ENCODE results near the gene SLC39A10.

- no peak for TF ChIP-seq CTCF (IDR thresholded peaks at IDR 0.05)
- TF ChIP-seq ZBTB21 (CRISPR knock-in tag; IDR thresholded peaks at IDR 0.05; ENCODE audit: borderline replicate concordance) = no peak
These were observed at the start of gene SLC39A10 for GRCh38 chr2:195656859-195657633.
